ENCODE measurements around the gene ADAMTS17.

ADAMTS17 gene

GRCh38 chr15:100140527-100141308, 201.1 kb downstream of the ADAMTS17 start:
- no peak overlapping the region for H3K27ac ChIP-seq
- no peak overlapping the region for H3K4me3 ChIP-seq (ENCODE audit: low read depth, low read length)
- H3K4me1 ChIP-seq = no peaks in the 10 kb centered on the region
- no peaks in the 10 kb centered on the region for H3K9me3 ChIP-seq (ENCODE audit: control insufficient read depth, low read length)
- H3K36me3 ChIP-seq (ENCODE audit: control insufficient read depth, insufficient read depth, low read length) = no peaks in the 10 kb centered on the region
- no peaks in the 10 kb centered on the region for H3K79me2 ChIP-seq
- H3K9ac ChIP-seq = no peak overlapping the region
- H3K27me3 ChIP-seq (ENCODE audit: control insufficient read depth, insufficient read depth, low read length) = no peaks in the 10 kb centered on the region
- no peak overlapping the region for H2AFZ ChIP-seq
- no peak overlapping the region for H3K4me2 ChIP-seq (ENCODE audit: low read length)
- no peak for TF ChIP-seq CTCF (IDR thresholded peaks at IDR 0.05)

GRCh38 chr15:100134586-100134985, 207.2 kb downstream of the ADAMTS17 start:
- Histone ChIP-seq H3K9me3 (ENCODE audit: control insufficient read depth, low read length) (no peaks in the 10 kb centered on the region), H3K27ac (no peak overlapping the region), H3K27me3 (ENCODE audit: control insufficient read depth, insufficient read depth, low read length) (no peaks in the 10 kb centered on the region), H3K4me3 (ENCODE audit: low read depth, low read length) (no peak overlapping the region), H3K36me3 (ENCODE audit: control insufficient read depth, insufficient read depth, low read length) (no peaks in the 10 kb centered on the region), H3K4me1 (no peaks in the 10 kb centered on the region), H3K79me2 (no peaks in the 10 kb centered on the region), H3K4me2 (ENCODE audit: low read length) (no peak overlapping the region), H2AFZ (no peak overlapping the region), H3K9ac (no peak overlapping the region)
- no peak for TF ChIP-seq CTCF (IDR thresholded peaks at IDR 0.05)

- Histone ChIP-seq H3K27me3 (ENCODE audit: control insufficient read depth, insufficient read depth, low read length) (no peaks in the 10 kb centered on the region), H3K4me2 (ENCODE audit: low read length) (no peak overlapping the region), H3K9me3 (ENCODE audit: control insufficient read depth, low read length) (no peaks in the 10 kb centered on the region), H3K36me3 (ENCODE audit: control insufficient read depth, insufficient read depth, low read length) (no peaks in the 10 kb centered on the region), H2AFZ (no peak overlapping the region), H3K27ac (no peak overlapping the region), H3K9ac (no peak overlapping the region), H3K4me1 (no peaks in the 10 kb centered on the region), H3K4me3 (ENCODE audit: low read depth, low read length) (no peak overlapping the region), H3K79me2 (no peaks in the 10 kb centered on the region)
- no peak for TF ChIP-seq CTCF (IDR thresholded peaks at IDR 0.05)
Observed at GRCh38 chr15:100134089-100134583, 207.6 kb downstream of the ADAMTS17 start.

- H2AFZ ChIP-seq = no peak overlapping the region
- no peak overlapping the region for H3K9ac ChIP-seq
- no peaks in the 10 kb centered on the region for H3K27me3 ChIP-seq (ENCODE audit: control insufficient read depth, insufficient read depth, low read length)
- no peak overlapping the region for H3K4me3 ChIP-seq (ENCODE audit: low read depth, low read length)
- no peak for TF ChIP-seq CTCF (IDR thresholded peaks at IDR 0.05)
- H3K27ac ChIP-seq = no peak overlapping the region
- H3K4me2 ChIP-seq (ENCODE audit: low read length) = no peak overlapping the region
- no peaks in the 10 kb centered on the region for H3K79me2 ChIP-seq
- H3K36me3 ChIP-seq (ENCODE audit: control insufficient read depth, insufficient read depth, low read length) = no peaks in the 10 kb centered on the region
- H3K9me3 ChIP-seq (ENCODE audit: control insufficient read depth, low read length) = no peaks in the 10 kb centered on the region
- H3K4me1 ChIP-seq = no peaks in the 10 kb centered on the region
Observed at GRCh38 chr15:100133001-100133400, 208.8 kb downstream of the ADAMTS17 start.

- H3K9me3 ChIP-seq (ENCODE audit: control insufficient read depth, low read length) = no peaks in the 10 kb centered on the region
- no peak for TF ChIP-seq CTCF (IDR thresholded peaks at IDR 0.05)
- H3K79me2 ChIP-seq = no peaks in the 10 kb centered on the region
- H3K4me3 ChIP-seq (ENCODE audit: low read depth, low read length) = no peak overlapping the region
- H2AFZ ChIP-seq = no peak overlapping the region
- no peaks in the 10 kb centered on the region for H3K27me3 ChIP-seq (ENCODE audit: control insufficient read depth, insufficient read depth, low read length)
- H3K9ac ChIP-seq = no peak overlapping the region
- H3K27ac ChIP-seq = no peak overlapping the region
- no peaks in the 10 kb centered on the region for H3K36me3 ChIP-seq (ENCODE audit: control insufficient read depth, insufficient read depth, low read length)
- H3K4me1 ChIP-seq = no peaks in the 10 kb centered on the region
- no peak overlapping the region for H3K4me2 ChIP-seq (ENCODE audit: low read length)
Observed at GRCh38 chr15:100132309-100132708, 209.5 kb downstream of the ADAMTS17 start.
